Bone marrow (tissue), 2 donors: ENCODE measurements around the gene SPAG16.
"Not testable (repeated sequence)": the region's sequence is repeated elsewhere in the genome, so short reads cannot be mapped to it uniquely, and the experiment has no call there.

Experiments used
- DNase-seq, 2 donors: peaks; one replicate each; lab custom pipeline; 2025; lab: John Stamatoyannopoulos, UW

SPAG16 gene

GRCh38 chr2:213696442-213696841 is 412.2 kb downstream of the SPAG16 start:
- no peak for DNase-seq

- not testable (repeated sequence) for DNase-seq
These were observed 417.1 kb downstream of the SPAG16 start for GRCh38 chr2:213701365-213701764.

DNA sequence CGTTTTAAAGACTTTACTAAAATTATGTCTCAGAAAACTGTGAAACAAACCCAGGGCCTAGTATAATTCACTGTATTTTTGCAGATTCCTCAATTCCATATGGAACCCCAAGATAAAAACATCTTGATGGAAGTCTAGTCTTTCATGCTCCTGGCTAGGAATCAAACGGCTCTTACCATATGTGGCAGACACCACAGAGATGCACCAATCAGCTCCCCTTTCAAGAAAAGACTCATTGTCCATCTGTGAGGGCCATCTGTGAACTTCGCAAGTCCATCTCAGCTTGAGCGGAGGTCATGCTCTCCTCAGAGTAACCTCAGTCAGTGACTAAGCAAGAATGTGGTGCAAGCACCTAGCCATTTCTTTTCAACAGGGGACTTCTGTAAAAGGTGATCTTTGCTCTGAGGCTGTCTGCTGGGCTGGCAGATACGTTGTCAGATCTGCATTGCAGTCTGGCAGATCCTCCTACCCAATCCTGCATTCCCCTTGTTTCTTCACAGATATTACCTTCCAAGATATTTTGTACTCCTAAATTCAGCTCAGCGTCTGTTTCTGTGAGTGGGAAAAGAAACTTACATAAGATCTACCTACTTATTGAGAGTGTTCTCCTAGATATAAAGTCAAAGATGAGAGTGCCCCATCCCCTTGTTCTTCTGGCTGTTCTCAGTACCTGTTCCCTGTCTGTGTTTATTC is 419.3 kb downstream of the SPAG16 start:
- DNase-seq = no peak

DNA sequence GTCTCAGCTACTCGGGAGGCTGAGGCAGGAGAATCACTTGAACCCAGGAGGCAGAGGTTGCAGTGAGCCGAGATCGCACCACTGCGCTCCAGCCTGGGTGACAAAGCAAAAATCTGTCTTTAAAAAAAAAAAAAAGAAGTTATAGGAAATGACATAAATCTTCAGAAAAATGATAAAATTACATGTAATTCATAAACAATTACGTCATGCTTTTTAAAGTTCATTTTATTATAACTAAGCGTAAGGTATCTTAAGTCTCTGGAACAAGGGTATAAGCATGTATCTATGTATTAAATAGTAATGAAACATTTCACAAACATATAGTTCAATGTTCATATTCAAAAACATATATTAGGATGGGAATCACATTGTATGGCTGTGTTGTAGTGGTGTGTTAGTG is 425.9 kb downstream of the SPAG16 start:
- DNase-seq = no peak

- DNase-seq = not testable (repeated sequence)
These were observed 434.1 kb downstream of the SPAG16 start for GRCh38 chr2:213718411-213718810.

DNA sequence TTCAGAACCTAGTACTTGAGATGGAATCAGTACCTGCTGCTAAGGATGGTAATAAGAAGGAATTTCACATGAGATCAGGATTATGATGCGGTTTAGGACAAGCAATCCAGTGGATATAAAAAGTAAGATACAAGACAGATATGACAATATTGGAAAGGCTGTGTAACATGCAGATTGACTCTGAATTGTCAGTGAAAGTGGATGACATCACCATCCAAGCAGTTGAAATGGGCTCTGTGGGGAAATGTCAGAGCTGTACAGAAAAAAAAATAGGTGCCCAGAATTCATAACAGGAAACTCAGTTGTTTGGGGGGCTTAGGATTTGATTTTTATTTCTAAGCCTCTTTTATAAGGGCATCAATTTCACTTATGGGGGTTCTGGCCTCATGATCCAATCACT is 438.3 kb downstream of the SPAG16 start:
- no peak for DNase-seq

DNA sequence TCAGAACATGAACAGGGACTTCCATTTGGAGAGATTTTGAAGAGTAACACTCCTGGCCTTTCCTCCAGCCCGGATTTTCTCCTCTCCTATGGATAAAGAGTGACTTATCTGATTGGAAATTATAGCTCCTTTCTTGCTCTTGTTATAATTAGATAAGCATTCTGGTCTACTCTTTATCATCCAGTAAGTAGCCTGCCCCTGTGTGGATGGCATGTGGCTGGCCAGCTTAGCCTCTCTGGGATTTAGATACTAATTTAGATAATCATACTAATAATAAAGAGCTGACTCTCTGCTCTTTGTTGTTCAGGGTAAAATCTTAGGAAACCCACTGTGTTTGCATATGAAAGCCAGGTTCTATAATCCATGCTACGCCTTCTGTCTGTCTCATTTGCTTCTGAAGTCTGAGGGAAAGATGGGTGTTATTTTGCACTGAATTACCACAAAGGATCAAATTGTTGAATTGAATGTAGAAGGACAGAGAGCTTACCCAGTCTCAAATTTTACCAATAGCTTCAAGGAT is 438.8 kb downstream of the SPAG16 start:
- DNase-seq = no peak

- DNase-seq = no peak
These were observed 439.4 kb downstream of the SPAG16 start for GRCh38 chr2:213723707-213724106.

GRCh38 chr2:213726101-213726500 is 441.8 kb downstream of the SPAG16 start:
- no peak for DNase-seq

DNA sequence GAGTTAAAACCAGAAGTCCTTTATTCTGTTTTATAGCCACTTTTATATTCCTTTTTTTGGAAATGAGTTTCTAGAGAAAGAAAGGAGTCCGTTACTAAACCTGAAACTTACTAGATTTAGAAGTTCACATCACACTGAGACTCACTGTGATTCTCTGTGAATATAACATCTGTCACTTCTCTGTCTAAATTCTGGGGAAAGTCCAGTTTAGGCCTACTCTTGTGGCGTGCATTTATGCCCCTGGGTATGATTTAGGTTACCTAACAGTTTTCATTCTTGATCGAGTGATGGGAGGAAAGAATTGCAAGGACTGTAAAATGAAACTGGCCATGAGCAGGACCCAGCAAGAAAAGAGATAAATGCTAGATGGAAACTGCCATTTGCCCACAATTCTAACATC is 449.6 kb downstream of the SPAG16 start:
- no peak for DNase-seq

DNA sequence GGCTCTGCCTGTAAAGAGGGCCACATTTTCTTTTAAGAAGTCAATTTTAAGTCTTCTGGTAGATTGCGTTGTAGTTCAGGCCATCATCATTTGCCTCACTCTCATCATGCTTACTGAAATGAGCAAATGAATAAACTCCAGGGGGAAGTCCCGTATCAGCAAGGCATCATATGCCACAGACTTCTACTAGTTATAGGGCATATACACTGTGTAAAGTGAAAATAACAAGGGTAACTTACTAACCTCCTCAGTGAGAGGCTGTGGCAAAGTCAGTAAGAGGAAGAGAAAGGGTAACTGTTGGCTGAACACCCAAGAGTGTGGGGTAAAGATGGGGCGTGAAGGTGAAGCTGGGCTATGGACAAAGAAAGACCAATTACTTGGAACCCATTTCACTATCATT is 456.2 kb downstream of the SPAG16 start:
- DNase-seq = no peak

GRCh38 chr2:213751446-213751845 is 467.2 kb downstream of the SPAG16 start:
- no peak for DNase-seq

DNA sequence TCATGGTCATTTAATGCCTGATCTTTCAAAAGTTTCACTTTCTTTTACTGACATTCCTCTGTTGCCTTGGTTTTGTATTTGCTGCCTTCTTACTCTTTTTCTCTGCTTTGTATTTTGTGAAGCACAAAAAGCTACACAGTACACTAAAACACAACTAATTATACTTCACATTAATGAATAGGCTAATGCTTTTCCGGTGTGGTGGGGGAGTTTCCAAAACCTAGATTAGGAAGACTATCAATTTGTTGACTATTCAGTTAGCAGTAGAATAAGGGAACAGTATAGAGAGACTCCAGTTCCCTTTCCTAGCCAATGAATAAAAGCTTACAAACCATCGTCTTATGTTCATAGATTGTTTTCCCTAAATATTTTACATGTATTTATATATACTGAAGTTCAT is 468.3 kb downstream of the SPAG16 start:
- no peak for DNase-seq

GRCh38 chr2:213757525-213757924 is 473.3 kb downstream of the SPAG16 start:
- no peak for DNase-seq

- no peak for DNase-seq
These were observed 479.1 kb downstream of the SPAG16 start for GRCh38 chr2:213763354-213763753.

- DNase-seq = no peak
These were observed 479.7 kb downstream of the SPAG16 start for GRCh38 chr2:213763963-213764362.

DNA sequence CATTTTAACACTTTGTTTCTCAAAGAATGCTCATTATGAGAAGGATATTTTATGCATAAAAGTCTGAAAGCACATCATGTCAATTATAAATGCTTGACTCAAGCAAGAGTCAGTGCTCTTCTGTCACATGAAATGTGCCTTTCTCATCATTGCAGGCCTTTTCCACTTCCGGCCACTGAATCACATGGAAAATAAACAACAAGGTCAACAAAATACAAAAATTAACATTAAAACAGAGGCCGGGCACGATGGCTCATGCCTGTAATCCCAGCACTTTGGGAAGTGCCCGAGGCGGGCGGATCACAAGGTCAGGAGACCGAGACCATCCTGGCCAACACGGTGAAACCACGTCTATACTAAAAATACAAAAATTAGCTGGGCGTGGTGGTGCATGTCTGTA is 480.6 kb downstream of the SPAG16 start:
- DNase-seq = no peak

- DNase-seq = no peak
These were observed 481.8 kb downstream of the SPAG16 start for GRCh38 chr2:213766062-213766461.

GRCh38 chr2:213766465-213766901 is 482.2 kb downstream of the SPAG16 start:
- no peak for DNase-seq

DNA sequence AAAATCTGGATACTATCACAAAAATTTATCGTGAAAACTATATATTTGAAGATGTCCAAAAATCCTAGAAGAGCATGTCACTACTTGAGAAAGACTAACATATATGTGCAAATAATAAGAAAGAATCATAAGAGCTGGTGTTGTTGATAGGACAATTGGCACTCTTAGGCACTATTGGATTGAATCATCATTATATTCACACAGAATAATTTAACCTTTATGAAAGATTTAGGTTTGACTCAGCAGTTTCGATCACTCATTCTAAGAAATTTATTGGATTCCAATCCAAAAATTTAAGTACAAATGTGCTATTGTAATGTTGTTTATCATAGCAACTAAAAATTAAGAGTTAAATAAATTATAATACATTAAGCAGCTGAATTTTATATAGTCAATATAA is 503.6 kb downstream of the SPAG16 start:
- DNase-seq = no peak

- no peak for DNase-seq
These were observed 505.7 kb downstream of the SPAG16 start for GRCh38 chr2:213789940-213790339.

DNA sequence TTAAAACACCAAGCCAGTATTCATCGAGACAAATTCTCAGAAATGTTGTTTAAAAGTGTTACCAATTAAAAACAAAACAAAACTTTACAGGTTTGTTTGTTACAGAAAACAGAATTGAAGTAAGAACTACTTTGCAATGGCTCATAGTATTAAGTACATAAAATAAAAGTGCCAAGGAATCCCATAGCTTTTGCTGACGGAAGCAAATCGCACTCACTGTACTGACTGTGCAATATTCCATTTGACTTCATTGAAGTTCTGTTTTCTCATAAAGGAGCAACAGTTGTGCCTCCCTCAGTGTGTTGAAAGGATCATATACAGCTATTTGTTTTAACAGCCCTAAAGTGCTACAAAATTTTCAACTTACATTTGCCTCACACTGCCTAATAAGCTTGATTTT is 507.8 kb downstream of the SPAG16 start:
- DNase-seq = no peak

DNA sequence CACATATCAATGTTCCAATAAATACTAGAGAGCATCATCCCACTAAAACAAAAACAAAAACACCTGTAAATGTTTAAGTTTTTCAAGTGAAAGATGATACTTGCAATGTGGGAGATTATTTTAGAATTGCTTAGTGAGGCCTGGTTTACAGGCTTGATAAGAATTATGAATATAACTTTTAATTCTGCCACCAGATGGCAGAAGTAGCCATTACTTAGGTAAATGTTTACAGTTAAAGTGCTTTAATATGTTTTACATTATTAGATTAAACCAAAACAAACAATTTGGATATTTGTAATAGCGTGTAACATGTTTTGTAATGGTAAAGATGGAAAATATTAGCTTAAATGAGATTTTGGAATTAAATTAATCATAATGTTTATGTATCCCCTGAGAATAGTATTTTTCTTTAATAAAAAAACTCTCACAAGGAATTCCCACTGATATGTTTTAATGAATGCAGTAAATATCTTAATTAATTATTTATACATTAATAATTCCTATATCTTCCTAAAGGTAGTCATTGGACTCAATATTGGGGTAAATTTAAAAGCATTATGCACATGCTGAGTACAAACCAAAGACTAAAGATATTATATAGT is 522.0 kb downstream of the SPAG16 start:
- DNase-seq = no peak

- no peak for DNase-seq
These were observed 532.3 kb downstream of the SPAG16 start for GRCh38 chr2:213816583-213816982.
